GM12873 (cell line): ENCODE results near the gene FAM83B.

Source experiments
- CTCF ChIP-seq: IDR thresholded peaks from 2 replicates; pipeline ENCODE4 v1.5.1; 2012; ENCODE audit warnings: low read depth, mild to moderate bottlenecking, moderate library complexity, low read length, control low read depth; ENCODE audit not compliant: insufficient read depth; ENCODE audit errors: missing control alignments

The FAM83B gene

GRCh38 chr6:54877713-54878317 is 31.2 kb downstream of the FAM83B start:
- TF ChIP-seq CTCF, result no peak

GRCh38 chr6:54878718-54879117 is 32.1 kb downstream of the FAM83B start:
- no peak for TF ChIP-seq CTCF

GRCh38 chr6:54879188-54879985 is 32.8 kb downstream of the FAM83B start:
- no peak for TF ChIP-seq CTCF

- TF ChIP-seq CTCF, result no peak
Measured at GRCh38 chr6:54881067-54881730, 34.6 kb downstream of the FAM83B start.

DNA sequence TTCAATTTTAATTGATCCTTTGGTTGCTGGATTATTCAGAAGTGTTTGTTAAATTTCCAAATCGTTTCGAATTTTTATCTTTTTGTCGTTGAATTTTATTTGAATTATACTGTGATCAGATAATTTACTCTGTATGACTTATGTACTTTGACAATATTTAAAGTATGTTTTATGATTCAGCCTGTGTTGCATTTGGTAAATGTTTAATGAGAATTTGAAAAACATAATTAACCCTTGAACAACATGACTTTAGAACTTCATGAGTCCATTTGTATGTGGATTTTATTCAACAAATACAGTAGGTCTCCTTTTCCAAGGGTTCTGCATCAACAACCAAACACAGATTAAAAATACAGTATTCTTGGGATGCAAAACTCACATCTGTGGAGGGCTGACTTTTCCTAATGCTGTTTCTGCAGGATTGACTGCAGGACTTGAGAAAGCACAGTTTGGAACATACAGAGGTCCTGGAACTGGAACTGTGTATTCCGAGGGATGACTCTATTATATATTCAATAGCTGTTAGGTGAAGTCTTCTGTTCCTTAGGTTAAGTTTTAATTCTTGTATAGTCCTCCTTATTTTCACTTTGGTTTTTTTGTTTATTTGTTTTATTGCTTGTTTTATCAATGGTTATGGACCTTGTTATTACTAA is 40.5 kb downstream of the FAM83B start:
- no peak for TF ChIP-seq CTCF

GRCh38 chr6:54891536-54891935 is 45.0 kb downstream of the FAM83B start:
- no peak for TF ChIP-seq CTCF

- TF ChIP-seq CTCF, result no peak
Measured at GRCh38 chr6:54892831-54893230, 46.3 kb downstream of the FAM83B start.
